BLaER1 treated with 17β-estradiol and CSF1 and Interleukin-3, amounts not matched to agents 10 nM and 100 nM (cell line): ENCODE results near the gene ACY1.
"Not testable (repeated sequence)": the region's sequence is repeated elsewhere in the genome, so short reads cannot be mapped to it uniquely, and the experiment has no call there.

ENCODE experiments used
- H3K27ac ChIP-seq, 11 experiments: shearing (Covaris generic); formaldehyde crosslinking; 2 replicates each; pipeline ENCODE4 v1.8.1; 2022
- H3K27me3 ChIP-seq, 11 experiments: shearing (Covaris generic); formaldehyde crosslinking; 2 replicates each; pipeline ENCODE4 v1.8.1; 2022
- H3K36me3 ChIP-seq, 11 experiments: shearing (Covaris generic); formaldehyde crosslinking; 2 replicates each; pipeline ENCODE4 v1.8.1; 2022
- H3K4me1 ChIP-seq, 10 experiments: shearing (Covaris generic); formaldehyde crosslinking; 2 replicates each; pipeline ENCODE4 v1.8.1; 2022
- H3K4me2 ChIP-seq, 11 experiments: shearing (Covaris generic); formaldehyde crosslinking; 2 replicates each; pipeline ENCODE4 v1.8.1; 2022
- H3K4me3 ChIP-seq, 10 experiments: shearing (Covaris generic); formaldehyde crosslinking; 2 replicates each; pipeline ENCODE4 v1.8.1; 2022
- H3K9ac ChIP-seq, 11 experiments: shearing (Covaris generic); formaldehyde crosslinking; 2 replicates each; pipeline ENCODE4 v1.8.1; 2022
- H3K9me3 ChIP-seq, 11 experiments: shearing (Covaris generic); formaldehyde crosslinking; replicated peaks in 1 of 11; 2 replicates each; pipeline ENCODE4 v1.8.1; 2022
- H4K20me1 ChIP-seq, 11 experiments: shearing (Covaris generic); formaldehyde crosslinking; 2 replicates each; pipeline ENCODE4 v1.8.1; 2022
- Cebpa-rat ChIP-seq, 11 experiments: shearing (Covaris generic); IDR thresholded peaks; 2 replicates each; pipeline ENCODE4 v1.8.1; 2022

The ACY1 gene

DNA sequence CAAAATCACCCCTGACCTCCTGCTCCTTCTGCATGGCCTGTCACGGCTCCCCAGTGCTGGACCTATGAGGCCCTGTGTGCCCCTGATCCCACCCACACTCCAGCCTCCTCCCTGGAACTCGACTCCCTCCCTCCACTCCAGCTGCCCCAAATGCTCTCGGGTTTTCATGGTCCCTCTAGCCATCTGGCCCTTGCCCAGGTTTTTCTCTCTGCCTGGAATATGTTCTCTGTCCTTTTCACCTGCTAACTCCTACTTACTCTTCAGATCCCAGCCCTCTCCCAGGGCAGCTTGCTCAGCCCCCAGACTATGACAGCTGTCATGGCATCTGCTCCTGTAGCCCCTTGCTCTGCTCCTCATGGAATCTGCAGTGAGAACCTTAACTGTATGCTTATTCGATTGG lies 42.7 kb downstream of the ACY1 start:
- Histone ChIP-seq H3K4me1 (peaks cover 55 to 88% (median 76%) of the 10 kb centered on the region in 10 experiments), H3K4me3 (no peak overlapping the region)

DNA sequence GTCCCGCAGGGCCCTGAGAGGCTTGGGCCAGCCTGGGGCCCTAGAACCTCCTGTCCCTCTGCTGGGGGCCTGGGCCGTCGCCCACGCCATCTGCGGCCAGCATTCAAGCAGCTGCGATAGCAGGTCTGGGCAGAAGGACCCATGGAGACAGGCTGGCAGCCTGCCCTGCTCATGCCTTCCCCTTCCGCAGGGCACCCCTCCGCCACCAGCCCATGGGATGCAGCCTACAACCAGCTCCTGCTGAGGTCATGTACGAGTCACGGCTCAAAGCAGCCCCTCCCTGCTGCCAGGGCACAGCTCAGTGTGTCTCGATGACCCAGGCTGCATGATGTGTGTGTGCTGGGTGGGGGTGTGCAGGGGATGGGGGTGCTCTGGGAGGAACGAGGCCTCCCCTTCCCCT lies 45.2 kb downstream of the ACY1 start:
- Histone ChIP-seq H3K9ac (0 out of 22 replicates have a peak overlapping the region, but pooled peaks of 2 of the 11 experiments have one; percentile 23 to 28), H3K27ac (peak overlapping the region in 2 of 11 experiments; percentile 11 to 12; a peak in 1 of 22 replicates), H3K4me1 (peaks cover 30 to 73% (median 51%) of the 10 kb centered on the region in 10 experiments), H3K4me3 (no peak overlapping the region), H3K9me3 (peaks cover 0 to 15% (median 0%) of the 10 kb centered on the region in 11 experiments; a peak in 3 of 22 replicates), H3K27me3 (no peaks in the 10 kb centered on the region), H3K4me2 (peak overlapping the region; percentile 46 to 76 (median 60)), H4K20me1 (no peaks in the 10 kb centered on the region), H3K36me3 (no peaks in the 10 kb centered on the region)
- TF ChIP-seq Cebpa-rat (IDR thresholded peaks at IDR 0.05) = no peak

More for the DNA sequence above, 42.7 kb downstream of the ACY1 start:
- TF ChIP-seq Cebpa-rat (IDR thresholded peaks at IDR 0.05) = no peak
- H3K4me2 ChIP-seq = peak overlapping the region in 10 of 11 experiments; percentile 27 to 98 (median 88); a peak in 15 of 22 replicates
- H3K36me3 ChIP-seq = no peaks in the 10 kb centered on the region
- no peak overlapping the region for H3K9ac ChIP-seq
- H3K9me3 ChIP-seq = peaks cover 0 to 3% (median 0%) of the 10 kb centered on the region in 11 experiments; a peak in 2 of 22 replicates
- no peaks in the 10 kb centered on the region for H4K20me1 ChIP-seq
- peak overlapping the region in 1 of 11 experiments; percentile 40; a peak in 3 of 22 replicates for H3K27ac ChIP-seq
- no peaks in the 10 kb centered on the region for H3K27me3 ChIP-seq

DNA sequence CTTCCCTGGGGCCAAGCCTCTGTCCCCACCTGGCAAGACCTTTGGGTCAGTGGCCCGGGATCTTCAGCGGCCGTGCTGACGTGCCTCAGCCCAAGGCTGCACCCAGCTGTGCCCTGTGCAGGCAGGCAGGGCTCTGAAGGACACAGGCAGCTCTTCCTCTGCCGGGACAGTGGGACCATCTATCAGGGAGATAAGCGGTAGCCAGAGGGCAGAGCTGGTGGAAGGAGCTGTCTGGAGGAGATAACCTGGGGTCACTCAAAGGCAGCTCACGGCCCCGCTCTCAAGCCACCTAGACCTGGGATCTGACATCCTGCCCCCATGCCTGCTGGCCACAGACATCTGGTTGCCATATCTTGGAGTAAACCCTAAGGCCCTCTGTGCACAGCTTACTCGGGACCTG lies 45.7 kb downstream of the ACY1 start:
- Histone ChIP-seq H3K27me3 (no peaks in the 10 kb centered on the region), H3K4me1 (peaks cover 25 to 68% (median 46%) of the 10 kb centered on the region in 10 experiments), H3K27ac (peak overlapping the region in 3 of 11 experiments; percentile 10 to 12 (median 11); a peak in 1 of 22 replicates), H4K20me1 (no peaks in the 10 kb centered on the region), H3K9ac (no peak overlapping the region), H3K4me3 (no peak overlapping the region), H3K9me3 (peaks cover 0 to 15% (median 0%) of the 10 kb centered on the region in 11 experiments; a peak in 3 of 22 replicates), H3K4me2 (peak overlapping the region; percentile 46 to 76 (median 60); a peak in 21 of 22 replicates), H3K36me3 (no peaks in the 10 kb centered on the region)
- no peak for TF ChIP-seq Cebpa-rat (IDR thresholded peaks at IDR 0.05)

DNA sequence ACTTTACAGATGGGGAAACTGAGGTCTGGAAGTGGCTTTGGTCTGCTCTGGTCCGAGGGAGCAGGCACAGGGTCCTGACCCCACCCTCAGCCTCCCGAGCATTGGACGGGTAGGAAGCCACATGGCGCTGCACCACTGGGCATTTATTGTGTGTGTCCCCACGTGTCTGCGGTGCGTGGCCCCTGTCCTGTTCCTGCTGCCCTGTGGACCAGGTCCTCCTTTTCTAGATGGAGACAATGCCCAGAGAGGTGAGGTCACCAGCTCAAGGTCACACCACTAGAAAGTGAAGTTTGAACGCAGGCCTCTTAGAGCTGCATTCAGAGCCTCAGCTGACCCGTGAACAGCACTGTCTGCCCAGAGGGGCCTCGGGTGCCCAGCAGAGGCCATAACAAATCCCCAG lies 46.2 kb downstream of the ACY1 start:
- H3K9ac ChIP-seq = no peak overlapping the region
- peak overlapping the region in 10 of 11 experiments; percentile 22 to 76 (median 62); a peak in 11 of 22 replicates for H3K4me2 ChIP-seq
- H3K27ac ChIP-seq = peak overlapping the region in 1 of 11 experiments; percentile 10; a peak in 1 of 22 replicates
- H4K20me1 ChIP-seq = no peaks in the 10 kb centered on the region
- TF ChIP-seq Cebpa-rat (IDR thresholded peaks at IDR 0.05) = no peak
- H3K27me3 ChIP-seq = no peaks in the 10 kb centered on the region
- H3K36me3 ChIP-seq = no peaks in the 10 kb centered on the region
- peaks cover 0 to 15% (median 0%) of the 10 kb centered on the region in 11 experiments; a peak in 3 of 22 replicates for H3K9me3 ChIP-seq
- H3K4me3 ChIP-seq = no peak overlapping the region
- peaks cover 20 to 63% (median 41%) of the 10 kb centered on the region in 10 experiments for H3K4me1 ChIP-seq

DNA sequence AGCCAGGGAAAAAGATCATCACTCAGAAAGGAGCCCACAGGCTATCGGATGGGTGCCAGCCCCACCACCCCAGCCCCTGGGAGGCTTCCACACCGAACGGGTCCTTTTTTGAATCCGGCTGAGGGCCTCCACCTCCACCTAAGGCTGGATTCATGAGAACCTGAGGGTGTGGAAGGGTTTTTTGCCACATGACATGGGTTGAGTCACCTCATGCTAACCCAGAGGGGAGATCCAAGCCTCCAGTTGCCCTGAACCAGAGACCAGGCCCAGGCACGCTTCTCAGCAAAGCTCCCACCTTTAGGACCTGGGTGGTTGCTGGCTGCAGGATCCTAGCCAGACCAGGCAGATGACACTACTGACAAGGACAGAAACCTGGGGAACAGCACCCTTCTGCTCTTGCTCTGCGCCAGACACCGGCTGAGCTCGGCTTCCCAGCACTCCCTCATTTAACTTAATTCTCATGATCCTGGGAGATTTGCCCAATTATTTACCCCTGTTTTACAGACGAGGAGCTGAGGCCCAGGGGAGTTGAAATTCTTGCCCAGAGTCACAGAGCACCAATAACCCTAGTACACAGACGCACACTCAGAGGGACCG lies 47.5 kb downstream of the ACY1 start:
- Histone ChIP-seq H3K27ac (no peak overlapping the region), H3K27me3 (no peaks in the 10 kb centered on the region), H4K20me1 (no peaks in the 10 kb centered on the region), H3K4me1 (peaks cover 9 to 57% (median 31%) of the 10 kb centered on the region in 10 experiments), H3K9me3 (peaks cover 0 to 15% (median 0%) of the 10 kb centered on the region in 11 experiments; a peak in 3 of 22 replicates), H3K4me2 (no peak overlapping the region), H3K4me3 (no peak overlapping the region), H3K9ac (no peak overlapping the region), H3K36me3 (no peaks in the 10 kb centered on the region)
- no peak for TF ChIP-seq Cebpa-rat (IDR thresholded peaks at IDR 0.05)

- Histone ChIP-seq H3K4me1 (peaks cover 9 to 60% (median 35%) of the 10 kb centered on the region in 10 experiments), H3K4me3 (no peak overlapping the region), H3K27ac (no peak overlapping the region), H3K27me3 (no peaks in the 10 kb centered on the region), H4K20me1 (no peaks in the 10 kb centered on the region), H3K4me2 (peak overlapping the region in 3 of 11 experiments; percentile 15 to 30 (median 29); a peak in 2 of 22 replicates), H3K9me3 (peaks cover 0 to 15% (median 0%) of the 10 kb centered on the region in 11 experiments; a peak in 3 of 22 replicates), H3K9ac (no peak overlapping the region), H3K36me3 (no peaks in the 10 kb centered on the region)
- no peak for TF ChIP-seq Cebpa-rat (IDR thresholded peaks at IDR 0.05)
Observed at GRCh38 chr3:52031896-52032295, 48.6 kb downstream of the ACY1 start.

DNA sequence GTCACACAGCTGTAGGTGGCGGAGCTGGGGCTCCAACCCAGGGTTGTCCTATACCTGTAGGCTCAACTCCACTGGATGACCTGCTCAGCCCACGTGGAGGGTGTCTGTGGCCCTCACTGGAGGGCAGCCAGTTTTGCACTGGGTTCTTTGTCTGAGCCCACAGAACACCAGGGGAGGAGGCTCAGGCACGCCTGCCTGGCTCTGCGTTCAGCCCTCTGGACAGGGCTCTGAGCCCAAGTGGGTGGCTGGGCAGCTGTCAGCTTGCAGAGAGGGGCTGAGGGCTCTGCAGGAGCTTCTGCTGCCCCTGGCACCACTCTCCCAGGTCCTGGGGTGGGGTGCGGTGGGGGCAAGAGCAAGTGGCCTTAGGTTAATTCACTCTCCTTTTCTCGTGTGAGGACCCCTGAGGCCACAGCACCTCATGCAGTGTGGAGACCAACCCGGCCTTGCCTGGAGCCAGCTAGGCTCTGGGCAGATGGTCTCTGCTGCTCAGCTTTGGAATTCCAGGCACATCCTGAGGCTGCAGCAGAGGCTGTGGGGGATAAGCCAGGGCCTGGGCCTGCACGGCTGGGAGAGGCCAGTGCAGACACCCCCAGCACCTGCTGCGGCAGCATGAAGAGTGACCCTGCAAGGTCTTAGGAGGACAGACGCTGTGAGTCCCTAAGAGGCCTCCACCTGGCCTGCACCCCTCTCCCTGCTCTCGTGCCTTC lies 49.5 kb downstream of the ACY1 start:
- Histone ChIP-seq H3K9ac (no peak overlapping the region), H3K27ac (no peak overlapping the region), H4K20me1 (no peaks in the 10 kb centered on the region), H3K4me3 (no peak overlapping the region), H3K4me1 (peaks cover 9 to 62% (median 42%) of the 10 kb centered on the region in 10 experiments), H3K27me3 (no peaks in the 10 kb centered on the region), H3K36me3 (no peaks in the 10 kb centered on the region), H3K4me2 (no peak overlapping the region; a peak in 1 of 22 replicates), H3K9me3 (peaks cover 0 to 15% (median 0%) of the 10 kb centered on the region in 11 experiments; a peak in 3 of 22 replicates)
- TF ChIP-seq Cebpa-rat (IDR thresholded peaks at IDR 0.05) = no peak

DNA sequence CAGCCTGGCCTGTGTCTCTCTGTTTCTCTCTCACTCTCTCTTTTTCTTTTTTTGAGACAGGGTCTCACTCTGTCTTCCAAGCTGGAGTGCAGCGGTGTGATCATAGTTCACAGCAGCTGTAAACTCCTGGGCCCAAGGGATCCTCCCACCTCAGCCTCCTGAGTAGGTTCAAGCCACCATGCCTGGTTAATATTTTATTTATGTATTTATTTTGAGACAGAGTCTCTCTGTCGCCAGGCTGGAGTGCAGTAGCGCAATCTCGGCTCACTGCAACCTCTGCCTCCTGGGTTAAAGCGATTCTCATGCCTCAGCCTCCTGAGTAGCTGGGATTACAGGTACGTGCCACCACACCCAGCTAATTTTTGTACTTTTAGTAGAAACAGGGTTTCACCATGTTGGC lies 50.4 kb downstream of the ACY1 start:
- Histone ChIP-seq H3K4me1 (peaks cover 4 to 60% (median 39%) of the 10 kb centered on the region in 10 experiments), H3K9me3 (peaks cover 0 to 15% (median 0%) of the 10 kb centered on the region in 11 experiments; a peak in 3 of 22 replicates)
- H4K20me1 ChIP-seq, H3K4me2 ChIP-seq, H3K27me3 ChIP-seq, H3K4me3 ChIP-seq, H3K36me3 ChIP-seq, H3K27ac ChIP-seq, H3K9ac ChIP-seq: not testable (repeated sequence)

DNA sequence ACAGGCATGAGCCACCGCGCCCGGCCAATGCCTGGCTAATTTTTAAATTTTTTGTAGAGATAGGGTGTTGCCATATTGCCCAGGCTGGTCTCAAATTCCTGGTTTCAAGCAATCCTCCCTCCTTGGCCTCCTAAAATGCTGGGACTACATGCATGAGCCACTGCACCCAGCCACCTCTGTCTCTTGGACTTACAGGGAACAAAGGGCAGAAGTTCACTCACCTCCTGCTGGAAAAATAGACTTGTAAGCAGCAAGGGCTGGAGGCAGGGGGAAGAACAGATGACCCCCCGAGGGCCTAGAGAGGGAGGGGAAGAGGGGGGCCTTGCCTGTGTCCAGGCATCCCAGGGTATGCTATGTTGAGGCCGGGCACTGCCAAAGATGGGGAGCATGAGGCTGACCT lies 50.9 kb downstream of the ACY1 start:
- Histone ChIP-seq H3K9me3 (peaks cover 0 to 15% (median 0%) of the 10 kb centered on the region in 11 experiments; a peak in 3 of 22 replicates), H3K4me2 (no peak overlapping the region), H3K36me3 (no peaks in the 10 kb centered on the region), H3K27me3 (no peaks in the 10 kb centered on the region), H4K20me1 (no peaks in the 10 kb centered on the region), H3K4me3 (no peak overlapping the region), H3K9ac (no peak overlapping the region), H3K27ac (no peak overlapping the region), H3K4me1 (peaks cover 0 to 56% (median 35%) of the 10 kb centered on the region in 10 experiments; a peak in 17 of 20 replicates)
- no peak for TF ChIP-seq Cebpa-rat (IDR thresholded peaks at IDR 0.05)
